OCI-LY1 (cell line): Measurements from ENCODE around the gene ADAMTS20.

Source experiments
- EZH2 ChIP-seq: fragments of 200-600 bp; sonication (generic), shearing (Covaris generic); IDR thresholded peaks from 2 replicates; pipeline ENCODE4 v1.8.0; 2017; ENCODE audit warnings: borderline replicate concordance, mixed run types, mild to moderate bottlenecking, antibody characterized with exemption, low read length, moderate library complexity, mixed read lengths
- TF ChIP-seq, protein P1 (sequence below): fragments of 200-600 bp; sonication (generic), shearing (Covaris generic); IDR thresholded peaks from 2 replicates; pipeline ENCODE4 v1.5.1; 2017; ENCODE audit warnings: mild to moderate bottlenecking, antibody characterized with exemption, low read length, moderate library complexity, mixed read lengths

- TF ChIP-seq, protein P1, sequence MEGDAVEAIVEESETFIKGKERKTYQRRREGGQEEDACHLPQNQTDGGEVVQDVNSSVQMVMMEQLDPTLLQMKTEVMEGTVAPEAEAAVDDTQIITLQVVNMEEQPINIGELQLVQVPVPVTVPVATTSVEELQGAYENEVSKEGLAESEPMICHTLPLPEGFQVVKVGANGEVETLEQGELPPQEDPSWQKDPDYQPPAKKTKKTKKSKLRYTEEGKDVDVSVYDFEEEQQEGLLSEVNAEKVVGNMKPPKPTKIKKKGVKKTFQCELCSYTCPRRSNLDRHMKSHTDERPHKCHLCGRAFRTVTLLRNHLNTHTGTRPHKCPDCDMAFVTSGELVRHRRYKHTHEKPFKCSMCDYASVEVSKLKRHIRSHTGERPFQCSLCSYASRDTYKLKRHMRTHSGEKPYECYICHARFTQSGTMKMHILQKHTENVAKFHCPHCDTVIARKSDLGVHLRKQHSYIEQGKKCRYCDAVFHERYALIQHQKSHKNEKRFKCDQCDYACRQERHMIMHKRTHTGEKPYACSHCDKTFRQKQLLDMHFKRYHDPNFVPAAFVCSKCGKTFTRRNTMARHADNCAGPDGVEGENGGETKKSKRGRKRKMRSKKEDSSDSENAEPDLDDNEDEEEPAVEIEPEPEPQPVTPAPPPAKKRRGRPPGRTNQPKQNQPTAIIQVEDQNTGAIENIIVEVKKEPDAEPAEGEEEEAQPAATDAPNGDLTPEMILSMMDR: no peak
- no peak for TF ChIP-seq EZH2
Measured at GRCh38 chr12:43516045-43516444, 36.0 kb downstream of the ADAMTS20 start.
